Natural killer cell (primary cell): Measurements from ENCODE around the gene TNNI2. TPM values are rescaled to one million over a fixed set of nuclear protein-coding genes. Genes with fewer than 3 reads are reported as not detected.

ENCODE experiments used
- ATAC-seq, 3 donors: fragments of 150-1000 bp in 2 of 3; fragments of 200-7000 bp in 1 of 3; cut with Tn5 transposase; 1 replicate in 1 of 3; 2 replicates in 2 of 3; pipeline ENCODE4 v1.10.0; 2021; ENCODE audit warnings: mild to moderate bottlenecking in 2 of 3, moderate library complexity in 2 of 3
- DNase-seq, 2 donors: peaks; one replicate each; pipeline versions ENCODE4 v3.0.0 to v3.0.0-alpha.2; 2013 to 2021; ENCODE audit warnings: mixed read lengths in 1 of 2
- H3K27ac ChIP-seq: one replicate; pipeline ENCODE4 v1.5.1; 2013; ENCODE audit warnings: mild to moderate bottlenecking, low read length
- H3K27me3 ChIP-seq: one replicate; pipeline ENCODE4 v1.6.1; 2013; ENCODE audit warnings: low read length; ENCODE audit not compliant: control insufficient read depth, insufficient read depth
- H3K36me3 ChIP-seq: one replicate; pipeline ENCODE4 v1.6.1; 2013; ENCODE audit warnings: low read length; ENCODE audit not compliant: control insufficient read depth, insufficient read depth
- H3K4me1 ChIP-seq: one replicate; pipeline ENCODE4 v1.6.1; 2013; ENCODE audit warnings: low read length; ENCODE audit not compliant: control insufficient read depth, insufficient read depth
- H3K4me3 ChIP-seq: one replicate; pipeline ENCODE4 v1.5.1; 2013; ENCODE audit warnings: low read length
- H3K9me3 ChIP-seq: one replicate; pipeline ENCODE4 v1.6.1; 2013; ENCODE audit warnings: low read length; ENCODE audit not compliant: control insufficient read depth, insufficient read depth
- H3K27ac Mint-ChIP-seq, 2 donors: one replicate each; pipeline ENCODE4 v1.8.0; 2022; ENCODE audit warnings: mild to moderate bottlenecking in 2 of 2, mixed read lengths in 2 of 2, moderate library complexity in 1 of 2
- H3K27me3 Mint-ChIP-seq, 2 donors: one replicate each; pipeline ENCODE4 v1.8.0; 2022; ENCODE audit warnings: low read depth in 2 of 2, mixed read lengths in 2 of 2
- H3K36me3 Mint-ChIP-seq: one replicate; pipeline ENCODE4 v1.8.0; 2022; ENCODE audit warnings: mixed read lengths
- H3K4me1 Mint-ChIP-seq, 2 donors: one replicate each; pipeline ENCODE4 v1.8.0; 2022; ENCODE audit warnings: mixed read lengths in 2 of 2
- H3K4me3 Mint-ChIP-seq: one replicate; pipeline ENCODE4 v1.8.0; 2022; ENCODE audit warnings: mild to moderate bottlenecking, moderate library complexity, mixed read lengths
- H3K9me3 Mint-ChIP-seq, 2 donors: one replicate each; pipeline ENCODE4 v1.8.0; 2022; ENCODE audit warnings: mixed read lengths in 2 of 2
- CTCF ChIP-seq: fragments of 200-600 bp; IDR thresholded peaks from one replicate; pipeline ENCODE4 v1.8.0; 2022; ENCODE audit warnings: antibody characterized with exemption
- WGBS: methylation state at CpG from one replicate; pipeline ENCODE4 v1.1.7; 2013; ENCODE audit warnings: missing lambda C conversion rate; ENCODE audit not compliant: insufficient coverage; 5-methylcytosine and 5-hydroxymethylcytosine counted together
- intact Hi-C: fragments of 100-400 bp; cut with micrococcal nuclease; formaldehyde crosslinking; loops from one replicate; pipeline ENCODE4 v1.14.2; 2022
- total RNA-seq, 4 donors: library from RNA; stranded (reverse); fragments of 120-200 nt in 1 of 4; gene quantifications; one replicate each; pipeline versions ENCODE4 v1.2.3 to v1.2.4, GENCODE V29; 2013 to 2022

Gene TNNI2
- total RNA-seq, 3 donors from 2014 or later (not counting 1 experiment from before 2014, with no cell fraction given) = 1.2 to 5.4 (median 3.6) TPM

GRCh38 chr11:1814691-1815090, 24.1 kb upstream of the TNNI2 start:
- 86% methylated on average over 10 of the region's 10 CpGs for WGBS
- H3K27me3 Mint-ChIP-seq = peaks cover 8 to 11% of the 10 kb centered on the region in 2 donors

GRCh38 chr11:1815311-1815710, 23.5 kb upstream of the TNNI2 start:
- no peaks in the 10 kb centered on the region for H3K36me3 ChIP-seq
- Mint-ChIP-seq H3K4me3 (no peak overlapping the region), H3K9me3 (peaks cover 0 to 3% of the 10 kb centered on the region in 2 donors), H3K4me1 (peaks cover 5 to 6% of the 10 kb centered on the region in 2 donors), H3K36me3 (no peaks in the 10 kb centered on the region), H3K27ac (no peak overlapping the region), H3K27me3 (peaks cover 7 to 11% of the 10 kb centered on the region in 2 donors)
- no peaks in the 10 kb centered on the region for H3K27me3 ChIP-seq
- H3K9me3 ChIP-seq = peaks cover 20% of the 10 kb centered on the region
- no peak for DNase-seq
- no peak overlapping the region for H3K27ac ChIP-seq
- WGBS = 90% methylated on average over 8 of the region's 8 CpGs
- no peak for ATAC-seq
- H3K4me1 ChIP-seq = peaks cover 9% of the 10 kb centered on the region
- H3K4me3 ChIP-seq = no peak overlapping the region
- no peak for TF ChIP-seq CTCF
- intact Hi-C loops = no loop called here

More at GRCh38 chr11:1814691-1815090, 24.1 kb upstream of the TNNI2 start:
- peaks cover 4 to 5% of the 10 kb centered on the region in 2 donors for H3K4me1 Mint-ChIP-seq
- intact Hi-C loops = no loop called here
- H3K27ac ChIP-seq = no peak overlapping the region
- TF ChIP-seq CTCF = no peak
- ATAC-seq (no peak), DNase-seq (no peak)
- peaks cover 0 to 3% of the 10 kb centered on the region in 2 donors for H3K9me3 Mint-ChIP-seq
- no peaks in the 10 kb centered on the region for H3K36me3 Mint-ChIP-seq
- no peak overlapping the region for H3K27ac Mint-ChIP-seq
- H3K36me3 ChIP-seq = no peaks in the 10 kb centered on the region
- H3K27me3 ChIP-seq = no peaks in the 10 kb centered on the region
- peaks cover 9% of the 10 kb centered on the region for H3K4me1 ChIP-seq
- H3K9me3 ChIP-seq = peaks cover 20% of the 10 kb centered on the region
- no peak overlapping the region for H3K4me3 Mint-ChIP-seq
- no peak overlapping the region for H3K4me3 ChIP-seq

GRCh38 chr11:1815751-1816150, 23.0 kb upstream of the TNNI2 start:
- no peak overlapping the region for H3K27ac Mint-ChIP-seq
- ATAC-seq (no peak), DNase-seq (no peak)
- 91% methylated on average over 7 of the region's 7 CpGs for WGBS
- peaks cover 0 to 3% of the 10 kb centered on the region in 2 donors for H3K9me3 Mint-ChIP-seq
- peaks cover 7 to 11% of the 10 kb centered on the region in 2 donors for H3K27me3 Mint-ChIP-seq
- no peak for TF ChIP-seq CTCF
- Histone ChIP-seq H3K27me3 (no peaks in the 10 kb centered on the region), H3K27ac (no peak overlapping the region), H3K36me3 (no peaks in the 10 kb centered on the region), H3K4me3 (no peak overlapping the region), H3K4me1 (peaks cover 9% of the 10 kb centered on the region), H3K9me3 (peaks cover 20% of the 10 kb centered on the region)
- intact Hi-C loops = no loop called here
- H3K4me1 Mint-ChIP-seq = peaks cover 5 to 6% of the 10 kb centered on the region in 2 donors
- H3K4me3 Mint-ChIP-seq = no peak overlapping the region
- H3K36me3 Mint-ChIP-seq = no peaks in the 10 kb centered on the region

GRCh38 chr11:1817000-1817399, 21.8 kb upstream of the TNNI2 start:
- Mint-ChIP-seq H3K36me3 (no peaks in the 10 kb centered on the region), H3K4me3 (no peak overlapping the region), H3K4me1 (peaks cover 5 to 6% of the 10 kb centered on the region in 2 donors), H3K27ac (no peak overlapping the region), H3K27me3 (peaks cover 11 to 12% of the 10 kb centered on the region in 2 donors), H3K9me3 (peaks cover 0 to 9% of the 10 kb centered on the region in 2 donors)
- intact Hi-C loops = no loop called here
- WGBS = 83% methylated on average over 5 of the region's 5 CpGs
- ATAC-seq (no peak), DNase-seq (no peak)
- Histone ChIP-seq H3K4me3 (no peak overlapping the region), H3K4me1 (peaks cover 9% of the 10 kb centered on the region), H3K27me3 (no peaks in the 10 kb centered on the region), H3K9me3 (peaks cover 20% of the 10 kb centered on the region), H3K27ac (no peak overlapping the region), H3K36me3 (no peaks in the 10 kb centered on the region)
- no peak for TF ChIP-seq CTCF
